OCI-LY7 (cell line): ENCODE measurements around the gene PAX4. TPM values are rescaled to one million over a fixed set of nuclear protein-coding genes. Genes with fewer than 3 reads are reported as not detected.

ENCODE experiments used
- BruUV-seq: library from RNA; stranded (reverse); fragments of 400-500 nt; replicated peaks from 2 replicates; lab custom pipeline; 2021; lab: Mats Ljungman, UMichigan
- CTCF ChIA-PET: fragments of 300-600 bp; sonication (Branson Sonifier 250); formaldehyde crosslinking; loops from one replicate; lab custom pipeline; 2022; ENCODE audit warnings: antibody characterized with exemption; ENCODE audit not compliant: unreplicated experiment; lab: Charles Lee
- POLR2A ChIA-PET: fragments of 300-600 bp; sonication (Branson Sonifier 250); formaldehyde crosslinking; loops from one replicate; lab custom pipeline; 2022; ENCODE audit warnings: antibody characterized with exemption; lab: Charles Lee
- DNase-seq: peaks from one replicate; pipeline ENCODE4 v3.0.0-alpha.2; 2015; ENCODE audit warnings: low spot score
- H2AFZ ChIP-seq: fragments of 200-600 bp; sonication (generic), shearing (Covaris generic); 2 replicates; pipeline ENCODE4 v1.6.1; 2014; ENCODE audit warnings: mild to moderate bottlenecking, antibody characterized with exemption, low read length, moderate library complexity
- H3K27ac ChIP-seq: fragments of 200-600 bp; sonication (generic); 2 replicates; pipeline ENCODE4 v1.5.1; 2014; ENCODE audit warnings: mixed run types, low read depth, mild to moderate bottlenecking, moderate library complexity, low read length, inconsistent platforms; ENCODE audit not compliant: poor library complexity, severe bottlenecking
- H3K36me3 ChIP-seq: fragments of 200-600 bp; sonication (generic); 2 replicates; pipeline ENCODE4 v1.6.1; 2014; ENCODE audit warnings: mild to moderate bottlenecking, antibody characterized with exemption, low read length, moderate library complexity, mixed read lengths; ENCODE audit not compliant: insufficient read depth
- H3K4me1 ChIP-seq: fragments of 200-600 bp; sonication (generic); 2 replicates; pipeline ENCODE4 v1.5.1; 2014; ENCODE audit warnings: mild to moderate bottlenecking, low read length; ENCODE audit not compliant: insufficient read depth, poor library complexity, severe bottlenecking
- H3K4me2 ChIP-seq: fragments of 200-600 bp; sonication (generic); 2 replicates; pipeline ENCODE4 v1.6.1; 2014; ENCODE audit warnings: mild to moderate bottlenecking, low read length
- H3K4me3 ChIP-seq: fragments of 200-600 bp; sonication (generic); 2 replicates; pipeline ENCODE4 v1.5.1; 2014; ENCODE audit warnings: mild to moderate bottlenecking, low read depth, low read length; ENCODE audit not compliant: poor library complexity, severe bottlenecking
- H3K79me2 ChIP-seq: fragments of 200-600 bp; sonication (generic); 2 replicates; pipeline ENCODE4 v1.6.1; 2016; ENCODE audit warnings: low read depth, mild to moderate bottlenecking, low read length, moderate library complexity, mixed read lengths; ENCODE audit not compliant: insufficient read depth
- H3K9me2 ChIP-seq: fragments of 200-600 bp; sonication (generic); 2 replicates; pipeline ENCODE4 v1.6.1; 2016; ENCODE audit warnings: mild to moderate bottlenecking, low read length, mixed read lengths; ENCODE audit not compliant: insufficient read depth
- H3K9me3 ChIP-seq: fragments of 200-600 bp; sonication (generic); 2 replicates; pipeline ENCODE4 v1.6.1; 2014; ENCODE audit warnings: mild to moderate bottlenecking, mixed run types, low read length, mixed read lengths
- H4K20me1 ChIP-seq: fragments of 200-600 bp; sonication (generic); 2 replicates; pipeline ENCODE4 v1.6.1; 2014; ENCODE audit warnings: mild to moderate bottlenecking, antibody characterized with exemption, low read length, moderate library complexity, mixed read lengths; ENCODE audit not compliant: insufficient read depth
- EZH2phosphoT487 ChIP-seq: fragments of 200-600 bp; sonication (generic); IDR thresholded peaks from 2 replicates; pipeline ENCODE4 v1.6.1; 2018; ENCODE audit warnings: low read depth, borderline replicate concordance, mild to moderate bottlenecking, mixed run types, antibody characterized with exemption, low read length, moderate library complexity, mixed read lengths
- intact Hi-C: fragments of 100-400 bp; cut with micrococcal nuclease; formaldehyde crosslinking; loops from one replicate; pipeline ENCODE4 v1.10.0; 2022; ENCODE audit not compliant: unreplicated experiment
- total RNA-seq, 2 experiments: library from RNA; depleted of rRNA in 1 of 2; stranded (reverse); fragments of >200 nt in 1 of 2; shearing (Covaris generic) in 1 of 2; gene quantifications; 2 replicates each; pipeline ENCODE4 v1.2.3, GENCODE V29; 2014 to 2022
- TF ChIP-seq, protein P1 (sequence below): fragments of 200-600 bp; sonication (generic); conservative IDR thresholded peaks from 2 replicates; pipeline ENCODE4 v1.5.1; 2014; ENCODE audit warnings: mild to moderate bottlenecking, antibody characterized with exemption, low read length, moderate library complexity, mixed read lengths

The PAX4 gene
- total RNA-seq, 2 experiments from 2014 or later, result not detected

DNA sequence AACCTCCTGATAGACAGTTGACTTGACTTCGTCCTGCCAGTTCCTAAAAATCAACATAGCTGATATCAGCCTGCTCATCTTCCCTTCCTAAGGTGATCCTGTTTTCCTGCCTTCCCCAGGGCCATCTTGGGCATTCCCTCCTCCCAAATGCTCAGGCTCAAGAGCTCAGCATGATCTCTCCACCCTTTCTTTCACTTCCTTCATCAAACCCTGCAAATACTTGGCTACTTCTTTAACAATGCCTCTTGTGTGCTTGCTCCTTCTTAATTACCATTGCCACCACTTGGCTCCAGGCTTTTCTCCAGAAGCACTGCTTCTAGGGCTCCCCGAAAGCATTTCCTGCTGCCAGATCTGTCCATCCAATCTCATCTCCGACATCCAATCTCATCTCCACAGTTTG is 17.1 kb downstream of the PAX4 start:
- intact Hi-C loops, result no loop called here
- Histone ChIP-seq H3K79me2 (no peaks in the 10 kb centered on the region), H3K36me3 (no peaks in the 10 kb centered on the region), H3K4me2 (no peak overlapping the region), H3K9me2 (no peaks in the 10 kb centered on the region), H3K27ac (no peak overlapping the region), H4K20me1 (no peaks in the 10 kb centered on the region), H2AFZ (no peak overlapping the region), H3K4me3 (no peak overlapping the region), H3K4me1 (no peaks in the 10 kb centered on the region), H3K9me3 (no peaks in the 10 kb centered on the region)
- DNase-seq, result no peak
- no TSS peak for BruUV-seq
- TF ChIP-seq, protein P1, sequence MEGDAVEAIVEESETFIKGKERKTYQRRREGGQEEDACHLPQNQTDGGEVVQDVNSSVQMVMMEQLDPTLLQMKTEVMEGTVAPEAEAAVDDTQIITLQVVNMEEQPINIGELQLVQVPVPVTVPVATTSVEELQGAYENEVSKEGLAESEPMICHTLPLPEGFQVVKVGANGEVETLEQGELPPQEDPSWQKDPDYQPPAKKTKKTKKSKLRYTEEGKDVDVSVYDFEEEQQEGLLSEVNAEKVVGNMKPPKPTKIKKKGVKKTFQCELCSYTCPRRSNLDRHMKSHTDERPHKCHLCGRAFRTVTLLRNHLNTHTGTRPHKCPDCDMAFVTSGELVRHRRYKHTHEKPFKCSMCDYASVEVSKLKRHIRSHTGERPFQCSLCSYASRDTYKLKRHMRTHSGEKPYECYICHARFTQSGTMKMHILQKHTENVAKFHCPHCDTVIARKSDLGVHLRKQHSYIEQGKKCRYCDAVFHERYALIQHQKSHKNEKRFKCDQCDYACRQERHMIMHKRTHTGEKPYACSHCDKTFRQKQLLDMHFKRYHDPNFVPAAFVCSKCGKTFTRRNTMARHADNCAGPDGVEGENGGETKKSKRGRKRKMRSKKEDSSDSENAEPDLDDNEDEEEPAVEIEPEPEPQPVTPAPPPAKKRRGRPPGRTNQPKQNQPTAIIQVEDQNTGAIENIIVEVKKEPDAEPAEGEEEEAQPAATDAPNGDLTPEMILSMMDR, result no peak
- no peak for TF ChIP-seq EZH2phosphoT487
- CTCF ChIA-PET, result no interaction called here
- POLR2A ChIA-PET, result interaction anchor here (0.6 kb wide), 1 partner anchor 23 kb away, joined by 4 read pairs; no protein-coding TSS in a partner anchor

DNA sequence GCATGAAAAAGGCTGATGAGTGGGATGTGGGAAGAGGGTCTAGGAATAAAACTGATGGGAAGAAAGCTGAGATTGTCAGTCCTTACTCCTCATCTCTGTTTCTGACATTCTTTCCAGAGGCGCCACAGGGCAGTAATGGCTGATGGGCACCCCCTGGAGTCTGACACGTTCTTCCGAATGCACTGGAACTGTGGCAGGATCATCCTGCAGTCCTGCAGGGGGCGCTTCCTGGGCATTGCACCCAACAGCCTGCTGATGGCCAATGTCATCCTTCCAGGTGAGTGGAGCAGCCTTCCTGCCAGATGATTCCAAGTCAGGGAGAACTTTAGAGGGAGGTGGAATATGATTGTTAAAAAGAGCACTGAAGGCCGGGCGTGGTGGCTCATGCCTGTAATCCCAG is 19.6 kb downstream of the PAX4 start:
- no peak overlapping the region for H3K4me2 ChIP-seq
- no peak for DNase-seq
- H2AFZ ChIP-seq, result no peak overlapping the region
- ChIA-PET POLR2A (interaction anchor here (0.6 to 0.7 kb wide), 2 partner anchors 26 to 724 kb away, joined by 3 to 4 read pairs; no protein-coding TSS in a partner anchor), CTCF (no interaction called here)
- H4K20me1 ChIP-seq, result no peaks in the 10 kb centered on the region
- no peak for TF ChIP-seq EZH2phosphoT487
- TF ChIP-seq, protein P1, result peak; percentile 65
- H3K9me2 ChIP-seq, result no peaks in the 10 kb centered on the region
- no peaks in the 10 kb centered on the region for H3K9me3 ChIP-seq
- H3K36me3 ChIP-seq, result no peaks in the 10 kb centered on the region
- H3K79me2 ChIP-seq, result no peaks in the 10 kb centered on the region
- no TSS peak for BruUV-seq
- no peaks in the 10 kb centered on the region for H3K4me1 ChIP-seq
- no peak overlapping the region for H3K27ac ChIP-seq
- intact Hi-C loops, result no loop called here
- H3K4me3 ChIP-seq, result no peak overlapping the region

DNA sequence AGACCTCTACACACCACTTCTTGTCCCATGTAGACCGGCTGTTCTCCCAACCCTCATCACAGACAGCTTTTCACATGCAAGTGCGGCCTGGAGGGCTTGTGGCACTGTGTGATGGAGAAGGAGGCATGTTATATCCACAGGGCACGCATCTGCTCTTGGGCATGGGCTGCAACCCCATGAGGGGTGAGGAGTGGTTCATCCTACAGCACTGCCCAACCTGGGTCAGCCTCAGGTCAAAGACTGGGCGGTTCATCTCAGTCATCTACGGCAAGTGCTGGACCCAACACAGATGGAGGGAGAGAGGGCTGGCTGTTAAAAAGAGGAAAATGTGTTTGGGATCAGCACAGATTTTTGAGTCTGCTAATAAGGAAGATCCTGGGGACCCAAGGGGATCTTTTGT is 22.2 kb downstream of the PAX4 start:
- Histone ChIP-seq H3K9me3 (no peaks in the 10 kb centered on the region), H3K4me3 (no peak overlapping the region), H3K27ac (no peak overlapping the region), H2AFZ (no peak overlapping the region), H3K4me1 (no peaks in the 10 kb centered on the region), H3K79me2 (no peaks in the 10 kb centered on the region), H4K20me1 (no peaks in the 10 kb centered on the region), H3K9me2 (no peaks in the 10 kb centered on the region), H3K4me2 (no peak overlapping the region), H3K36me3 (peaks cover 13% of the 10 kb centered on the region)
- TF ChIP-seq, protein P1, result no peak
- no peak for TF ChIP-seq EZH2phosphoT487
- BruUV-seq, result no TSS peak
- POLR2A ChIA-PET, result no interaction called here
- intact Hi-C loops, result no loop called here
- DNase-seq, result no peak
- CTCF ChIA-PET, result no interaction called here
